Left lobe of liver (tissue), 2 donors: Measurements from ENCODE around the gene PPM1L. TPM values are rescaled to one million over a fixed set of nuclear protein-coding genes. Genes with fewer than 3 reads are reported as not detected.

Source experiments
- ATAC-seq: fragments of 200-7000 bp; cut with Tn5 transposase; one replicate; pipeline ENCODE4 v1.9.1; 2020; ENCODE audit warnings: mild to moderate bottlenecking, moderate library complexity
- DNase-seq: peaks from one replicate; pipeline ENCODE4 v3.0.0-alpha.2; 2020; ENCODE audit warnings: low spot score
- total RNA-seq: library from RNA; stranded (reverse); gene quantifications from one replicate; pipeline ENCODE4 v1.2.1, GENCODE V29; 2021
- donor health status: DM: no; HTN: no; CAD: no; lungs with moderate emphysema.
- donor health status: DM: no; HTN: yes; CAD: no.

PPM1L gene
- total RNA-seq, 1 donor from 2014 or later: 26.4 TPM

DNA sequence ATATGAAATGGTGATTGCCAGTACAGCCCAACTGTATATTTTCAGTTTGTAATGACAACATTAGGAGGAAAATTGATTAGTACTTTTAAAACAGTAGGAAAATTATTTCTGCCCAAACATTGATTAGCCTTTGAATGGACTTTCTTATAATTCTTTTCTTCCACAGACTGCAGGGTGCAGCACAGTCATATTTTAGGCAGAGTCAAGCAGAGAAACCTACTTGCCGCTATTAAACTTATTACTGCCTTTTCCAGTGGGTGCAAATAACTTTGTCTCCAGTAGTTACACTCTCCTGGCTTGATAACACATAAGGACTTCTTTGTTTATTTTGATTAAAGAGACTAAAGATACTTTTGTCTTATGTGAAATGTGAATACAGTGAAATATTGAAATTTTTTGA lies 85.4 kb downstream of the PPM1L start:
- DNase-seq (no peak), ATAC-seq (no peak)

DNA sequence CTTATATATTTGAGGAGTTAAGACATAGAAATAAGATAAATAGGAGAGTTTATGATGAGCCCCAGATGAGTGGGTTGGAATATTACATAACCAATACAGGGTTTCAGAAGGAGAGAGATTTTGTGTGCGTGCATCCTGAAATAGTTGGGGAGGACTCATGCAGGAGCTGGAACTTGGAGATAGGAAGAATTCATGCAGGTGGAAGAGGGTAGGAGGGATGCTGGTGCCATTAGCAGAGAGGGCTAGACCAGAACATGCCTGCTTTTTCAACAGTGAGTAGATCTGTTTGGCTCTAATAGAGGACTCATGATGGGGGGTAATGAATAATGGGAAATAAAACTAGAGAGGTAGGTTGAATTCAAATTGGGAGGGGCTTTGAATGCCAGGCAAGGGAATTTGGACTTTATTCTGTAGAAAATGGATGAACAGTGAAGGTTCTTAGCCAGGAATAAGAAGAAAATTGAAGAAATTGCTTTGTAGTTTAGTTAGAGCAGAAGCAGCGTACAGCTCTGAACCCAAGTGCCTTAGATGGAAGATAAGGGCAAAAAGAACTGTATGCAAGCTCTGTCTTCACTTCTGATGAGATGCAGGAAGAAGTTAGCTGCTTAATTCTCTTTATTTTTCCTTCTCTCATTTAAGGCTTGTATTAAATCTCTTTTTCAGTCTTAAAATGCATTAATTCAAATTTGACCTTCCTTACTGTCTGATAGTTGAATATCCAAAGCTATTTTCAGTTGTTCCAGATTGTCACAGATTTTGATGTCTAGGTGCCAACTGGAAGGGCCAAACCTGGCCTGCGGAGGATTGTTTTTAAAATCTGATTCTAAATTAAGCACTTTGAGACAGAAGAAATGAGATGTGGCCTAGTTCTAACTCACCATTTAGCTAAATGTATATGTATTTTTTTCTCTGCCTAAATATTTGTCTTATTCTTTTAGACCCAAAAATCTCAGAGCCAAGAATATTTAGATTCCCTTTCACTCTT lies 86.3 kb downstream of the PPM1L start:
- DNase-seq: no peak
- no peak for ATAC-seq

DNA sequence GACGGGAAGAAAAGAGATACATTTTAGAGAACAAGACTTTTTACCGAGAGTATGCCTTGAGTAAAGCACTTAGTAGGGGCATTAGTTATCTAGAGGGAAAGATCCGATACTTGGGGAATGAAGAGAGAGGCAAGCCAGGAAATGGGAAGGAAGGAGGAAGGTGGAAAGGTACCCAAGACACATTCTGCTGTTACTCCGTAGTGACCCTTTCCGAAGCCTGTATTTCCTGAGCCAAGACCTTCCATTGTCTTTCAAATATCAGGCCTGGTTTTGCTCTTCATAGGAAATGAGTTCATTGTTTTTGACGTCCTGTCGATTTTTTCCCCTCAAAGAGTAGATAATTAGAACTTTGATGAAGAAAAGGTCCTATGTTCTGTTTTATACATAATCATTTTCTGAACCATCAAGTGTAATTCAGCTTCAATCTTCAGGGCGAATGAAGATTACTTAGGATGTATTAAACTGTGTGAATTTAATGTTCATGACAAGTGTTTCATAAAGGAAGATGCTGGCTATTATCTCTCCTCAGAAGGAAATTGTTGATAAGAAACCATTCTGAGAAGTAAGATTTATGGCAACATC lies 95.7 kb downstream of the PPM1L start:
- no peak for DNase-seq
- no peak for ATAC-seq

DNA sequence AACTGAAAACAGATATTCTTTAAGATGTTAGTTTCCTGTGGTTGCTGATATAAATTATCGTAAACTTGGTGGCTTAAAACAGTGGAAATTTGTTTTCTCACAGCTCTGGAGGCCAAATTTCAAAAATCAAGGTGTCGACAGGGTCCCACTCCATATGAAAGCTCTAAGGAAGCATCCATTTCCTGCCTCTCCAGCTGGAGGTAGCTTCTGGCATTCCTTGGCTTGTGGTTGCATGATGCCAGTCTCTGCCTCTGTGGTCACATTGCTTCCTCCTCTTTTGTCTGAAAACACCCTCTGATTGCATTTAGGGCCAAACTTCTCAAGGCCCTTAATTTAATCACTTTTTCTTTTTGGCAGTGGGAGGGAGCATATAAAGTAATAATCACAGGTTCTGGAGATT lies 96.8 kb downstream of the PPM1L start:
- no peak for DNase-seq
- ATAC-seq: no peak

DNA sequence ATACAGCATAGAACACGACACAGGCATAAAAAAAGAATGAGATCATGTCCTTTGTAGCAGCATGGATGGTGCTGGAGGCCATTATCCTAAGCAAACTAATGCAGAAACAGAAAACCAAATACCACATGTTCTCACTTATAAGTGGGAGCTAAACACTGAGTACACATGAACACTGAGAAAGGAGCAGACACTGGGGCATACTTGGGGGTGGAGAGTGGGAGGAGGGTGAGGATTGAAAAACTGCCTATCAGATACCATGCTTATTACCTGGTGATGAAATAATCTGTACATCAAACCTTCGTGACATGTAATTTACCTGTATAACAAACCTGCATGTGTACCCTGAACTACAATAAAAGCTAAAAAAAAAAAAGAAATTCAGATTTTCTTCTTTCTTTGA lies 100.4 kb downstream of the PPM1L start:
- ATAC-seq: no peak
- DNase-seq: no peak

DNA sequence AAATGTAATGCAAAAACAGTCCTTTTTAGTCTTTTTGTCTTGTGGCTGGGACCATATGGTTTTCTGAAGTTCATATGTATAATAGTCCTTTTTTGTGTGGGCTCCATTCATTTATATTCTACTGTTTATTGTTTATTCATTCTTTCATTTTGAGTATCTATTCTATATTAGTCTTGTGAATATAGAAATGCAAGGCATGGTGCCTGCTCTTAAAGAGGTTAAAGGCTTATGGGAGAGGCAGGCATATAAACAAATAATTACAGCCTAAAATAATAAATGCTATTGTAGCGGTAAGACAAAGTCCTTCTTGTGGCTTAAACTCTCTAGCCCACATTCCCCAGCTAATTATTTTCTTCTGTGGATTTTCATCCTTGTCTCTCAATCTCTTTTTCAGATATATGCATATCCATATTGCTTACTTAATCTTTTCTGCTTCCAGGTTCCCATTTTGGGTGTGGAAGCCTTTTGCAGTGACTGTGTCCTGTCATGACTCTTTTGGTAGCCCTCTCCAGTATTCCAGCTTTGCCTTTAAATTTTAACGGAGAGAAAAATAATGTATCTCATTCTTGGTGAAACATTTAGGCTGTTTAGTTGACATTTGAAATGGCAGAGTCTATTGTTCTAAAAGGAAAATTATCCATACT lies 101.6 kb downstream of the PPM1L start:
- ATAC-seq (no peak), DNase-seq (no peak)

DNA sequence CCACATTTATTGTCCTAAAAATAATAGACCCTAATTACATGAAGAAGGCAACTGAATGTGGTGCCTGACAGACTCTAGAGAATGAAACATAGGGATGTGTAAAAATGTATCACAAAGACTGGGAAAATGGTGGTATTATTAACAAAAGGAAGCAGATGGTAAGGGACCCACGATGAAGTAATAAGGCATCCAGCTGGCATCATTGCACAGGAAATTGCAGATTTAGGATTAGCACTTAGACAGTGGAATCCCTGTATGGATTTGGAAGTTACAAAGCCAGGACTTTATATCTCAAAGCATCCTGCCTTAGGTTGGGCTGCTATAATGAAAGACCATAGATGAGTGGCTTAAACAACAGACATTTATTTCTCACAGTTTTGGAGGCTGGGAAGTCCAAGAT lies 104.3 kb downstream of the PPM1L start:
- no peak for ATAC-seq
- DNase-seq: no peak

DNA sequence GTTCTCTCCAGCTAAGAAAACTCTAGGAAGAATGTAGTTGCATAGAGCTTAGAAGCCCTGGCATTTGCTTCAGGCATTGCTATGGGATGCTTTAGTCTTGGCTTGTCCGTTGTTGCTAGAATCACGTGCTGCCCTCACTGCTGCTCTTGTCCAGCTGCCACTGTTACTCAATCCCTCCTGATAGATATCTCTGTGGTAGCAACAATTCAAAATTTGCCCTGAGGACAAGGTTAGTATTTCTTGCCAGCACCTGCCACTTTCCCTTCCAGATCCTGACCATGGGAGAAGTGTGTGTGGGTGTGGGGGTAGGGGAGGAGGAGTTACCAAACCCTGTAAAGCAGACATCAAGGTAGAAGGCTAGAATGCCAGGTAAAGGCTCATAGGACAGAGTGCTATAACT lies 113.8 kb downstream of the PPM1L start:
- ATAC-seq: peak; percentile 96

DNA sequence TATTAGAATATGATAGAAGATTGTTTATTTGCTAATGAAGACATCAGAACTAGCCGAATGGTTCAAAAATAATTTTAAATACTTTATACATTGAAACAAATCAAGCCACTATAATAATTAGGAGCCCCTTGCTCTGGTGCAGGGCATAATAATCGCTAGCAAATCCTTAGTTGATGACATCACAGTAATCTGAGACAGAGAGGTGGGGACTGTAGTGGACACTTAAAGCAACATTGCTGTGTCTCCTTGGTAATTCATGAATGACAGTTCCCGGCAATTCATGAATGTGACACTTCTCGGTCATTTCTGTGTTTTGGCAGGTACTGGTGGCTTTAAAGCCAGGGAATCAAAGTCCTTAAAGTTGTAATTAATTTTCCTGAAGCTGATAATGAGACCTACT lies 114.3 kb downstream of the PPM1L start:
- DNase-seq (no peak), ATAC-seq (peak; percentile 47)

More for the DNA sequence above, 113.8 kb downstream of the PPM1L start:
- DNase-seq: peak; percentile 86

DNA sequence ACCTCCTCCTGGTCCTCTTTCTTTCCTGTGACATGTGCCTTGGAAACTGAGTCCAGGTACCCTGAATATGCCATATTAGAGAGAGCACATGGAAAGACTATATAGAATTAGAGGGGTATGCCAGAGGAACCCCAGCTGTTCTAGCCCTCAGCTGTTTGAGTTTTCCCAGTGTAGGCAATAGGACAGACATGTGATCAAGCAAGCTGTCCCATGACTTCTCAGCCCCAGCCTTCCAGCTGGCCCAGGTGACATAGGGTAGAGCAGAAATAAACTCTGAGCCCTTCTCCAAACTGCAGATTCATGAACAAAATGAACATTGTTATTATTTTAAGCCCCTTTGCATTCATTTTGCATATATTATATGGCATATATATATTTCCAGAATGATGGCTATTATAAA lies 118.7 kb downstream of the PPM1L start:
- ATAC-seq: no peak
- no peak for DNase-seq

DNA sequence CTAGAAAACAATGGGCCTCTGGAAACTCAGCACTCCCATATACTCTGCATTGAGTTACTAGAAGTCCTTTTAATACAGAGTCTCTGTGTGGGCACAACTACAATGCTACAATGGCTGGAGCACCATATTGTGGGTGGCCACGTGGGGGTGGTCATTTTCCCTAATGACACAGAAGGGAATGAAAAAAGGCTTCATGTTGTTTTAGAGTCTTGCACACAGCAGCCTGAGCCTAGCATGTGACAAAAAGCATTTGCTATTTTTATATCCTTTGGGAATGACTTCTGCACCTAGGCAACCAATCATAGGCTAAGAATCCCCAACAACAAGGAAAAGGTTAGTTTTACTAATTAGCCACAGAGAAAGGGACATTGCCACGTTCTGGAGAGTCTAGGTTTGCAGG lies 120.6 kb downstream of the PPM1L start:
- ATAC-seq (peak; percentile 61), DNase-seq (no peak)

DNA sequence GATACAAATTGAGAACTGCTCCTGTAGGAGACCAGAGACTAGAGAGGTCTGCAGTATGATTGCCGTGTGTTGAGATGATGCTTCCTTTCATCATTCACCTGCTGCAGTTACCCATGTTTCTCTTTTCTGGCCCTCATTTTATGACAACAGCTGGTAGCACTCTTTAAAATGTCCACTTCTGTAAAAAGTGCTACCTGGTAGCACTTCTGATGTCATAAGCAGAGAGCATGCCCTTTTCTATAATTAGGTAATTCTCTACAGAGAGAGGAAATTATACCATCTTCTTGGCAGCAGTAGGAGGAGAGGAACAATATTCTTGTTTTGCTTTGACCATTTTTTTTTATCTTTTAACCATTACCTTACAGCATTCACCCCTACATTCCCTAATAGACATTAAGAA lies 123.8 kb downstream of the PPM1L start:
- ATAC-seq (no peak), DNase-seq (no peak)

DNA sequence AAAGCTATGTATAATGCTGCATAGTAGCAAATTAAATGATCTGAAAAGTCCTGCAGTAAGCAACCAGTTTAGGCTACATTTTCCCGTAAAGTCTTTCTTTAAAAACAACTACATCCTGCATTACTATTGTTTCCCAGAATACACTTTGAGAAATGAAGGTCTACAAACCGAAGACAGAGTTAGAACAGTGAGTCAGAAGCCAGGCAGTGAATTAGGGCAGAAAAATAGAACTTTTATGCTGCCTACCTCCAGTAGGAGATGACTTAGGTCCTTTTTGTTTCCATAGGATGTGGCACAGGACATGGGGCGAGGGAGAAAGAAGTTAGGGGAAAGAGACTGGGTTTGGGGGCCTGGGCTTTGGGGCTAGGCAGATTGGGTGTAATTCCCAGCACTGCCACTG lies 127.3 kb downstream of the PPM1L start:
- DNase-seq (no peak), ATAC-seq (no peak)

DNA sequence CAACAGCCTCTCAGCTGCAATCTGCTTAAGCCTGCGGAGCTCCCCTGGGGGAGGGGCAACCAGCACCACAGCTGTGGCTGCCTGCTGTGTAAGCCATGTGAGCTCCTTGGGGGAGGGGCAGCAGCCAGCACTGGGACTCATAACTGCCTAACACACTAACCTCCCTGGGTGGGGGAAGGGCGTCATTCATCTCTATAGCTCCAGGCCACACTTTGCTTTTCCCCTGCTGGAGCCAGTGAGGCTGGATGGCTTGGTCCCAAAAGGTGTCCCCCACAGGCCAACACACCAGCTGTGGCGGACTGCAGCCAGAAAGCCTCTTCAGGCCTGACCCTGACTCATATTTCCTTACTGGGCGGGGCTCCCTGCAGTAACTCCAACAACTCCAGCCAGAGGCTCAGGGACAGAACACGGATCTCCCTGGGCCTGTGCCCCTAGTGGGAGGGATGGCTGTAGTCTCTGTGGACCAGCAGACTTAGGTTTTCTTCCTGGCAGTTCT lies 129.8 kb downstream of the PPM1L start:
- ATAC-seq (no peak), DNase-seq (no peak)

DNA sequence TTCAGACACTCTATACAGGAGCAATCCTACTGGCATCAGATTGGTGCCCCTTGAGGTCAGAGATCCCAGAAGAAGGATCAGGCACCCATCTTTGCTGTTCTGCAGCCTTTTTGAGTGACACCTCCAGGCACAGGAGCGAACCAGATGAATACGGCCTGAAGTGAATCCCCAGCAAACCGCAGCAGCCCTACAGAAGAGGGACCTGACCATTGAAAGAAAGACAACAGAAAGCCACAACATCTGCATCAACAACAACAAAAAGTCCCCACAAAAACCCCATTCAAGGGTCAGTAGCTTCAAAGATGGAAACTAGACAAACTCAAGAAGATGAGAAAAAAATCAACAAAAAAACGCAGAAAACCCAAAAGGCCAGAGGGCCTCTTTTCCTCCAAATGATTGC lies 130.4 kb downstream of the PPM1L start:
- no peak for DNase-seq
- no peak for ATAC-seq

DNA sequence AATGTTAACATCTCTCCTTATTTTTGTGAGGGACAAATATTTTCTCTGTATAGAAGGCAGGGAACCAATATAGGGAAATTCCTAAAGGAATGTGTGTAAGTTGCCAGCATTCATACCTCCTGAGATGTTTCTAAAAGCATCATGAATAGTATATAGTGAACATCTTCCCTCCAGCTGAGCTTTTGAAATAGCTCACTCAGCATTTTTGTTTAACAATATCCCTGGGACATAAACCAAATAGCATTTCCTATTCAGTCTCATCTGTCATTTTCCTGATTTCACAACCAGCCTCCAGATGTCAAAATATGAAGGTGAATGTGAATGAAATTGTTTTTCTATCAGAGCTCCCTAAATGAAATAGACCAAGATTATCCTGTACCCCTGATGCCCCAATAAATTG lies 137.2 kb downstream of the PPM1L start:
- no peak for ATAC-seq
- no peak for DNase-seq

DNA sequence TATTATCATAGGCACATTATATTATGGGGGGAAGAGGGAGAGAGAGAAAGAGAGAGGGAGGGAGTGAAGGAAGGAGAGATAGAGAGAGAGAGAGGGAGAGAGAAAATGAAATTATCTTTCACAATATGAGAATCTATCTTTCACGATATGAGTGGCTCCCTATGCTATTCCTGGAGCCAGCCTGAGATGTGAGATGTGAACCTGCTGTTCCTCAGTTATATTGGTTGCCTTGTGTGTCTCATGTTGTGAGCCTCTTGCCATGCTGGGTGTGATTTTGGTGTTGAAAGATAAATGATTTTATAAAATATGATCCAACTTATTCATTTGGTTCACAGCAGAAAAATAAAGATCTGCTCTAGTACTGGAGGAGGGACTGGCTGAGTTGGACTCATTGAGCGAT lies 148.7 kb downstream of the PPM1L start:
- no peak for ATAC-seq
- no peak for DNase-seq

DNA sequence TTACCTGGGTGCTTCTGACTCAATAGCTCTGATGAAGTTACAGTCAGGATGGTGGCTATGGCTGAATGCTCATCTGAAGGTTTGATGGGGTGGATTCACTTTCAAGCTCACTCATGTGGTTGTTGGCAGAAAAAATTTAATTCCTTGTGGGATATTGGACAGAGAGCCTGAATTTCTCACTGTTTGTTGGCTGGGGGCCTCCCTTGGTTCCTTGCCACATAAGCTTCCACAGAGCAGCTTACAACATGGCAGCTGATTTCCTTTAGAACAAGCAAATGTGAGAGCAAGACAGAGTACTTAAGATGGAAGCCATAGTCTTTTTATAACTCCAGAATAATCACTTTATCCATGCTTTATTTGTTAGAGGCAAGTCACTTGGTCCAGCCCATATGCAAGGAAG lies 150.6 kb downstream of the PPM1L start:
- DNase-seq (no peak), ATAC-seq (no peak)

DNA sequence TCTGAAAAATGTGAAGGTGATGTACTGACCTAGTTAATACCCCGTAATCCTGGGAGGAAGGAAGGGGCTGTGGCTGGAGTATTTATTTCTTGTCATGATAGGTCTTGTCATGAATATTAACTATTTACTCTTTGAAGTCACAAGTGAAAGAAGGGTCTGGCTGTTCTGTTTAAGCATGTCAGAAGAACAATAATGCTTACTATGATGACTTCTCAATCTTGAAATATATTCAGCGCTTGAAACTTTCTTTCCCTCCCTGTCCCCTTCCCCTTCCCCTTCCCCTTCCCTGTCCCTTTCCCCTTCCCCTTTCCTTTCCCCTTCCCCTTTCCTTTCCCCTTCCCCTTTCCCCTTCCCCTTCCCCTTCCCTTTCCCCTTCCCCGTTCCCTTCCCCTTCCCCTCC lies 153.9 kb downstream of the PPM1L start:
- no peak for ATAC-seq
- no peak for DNase-seq

DNA sequence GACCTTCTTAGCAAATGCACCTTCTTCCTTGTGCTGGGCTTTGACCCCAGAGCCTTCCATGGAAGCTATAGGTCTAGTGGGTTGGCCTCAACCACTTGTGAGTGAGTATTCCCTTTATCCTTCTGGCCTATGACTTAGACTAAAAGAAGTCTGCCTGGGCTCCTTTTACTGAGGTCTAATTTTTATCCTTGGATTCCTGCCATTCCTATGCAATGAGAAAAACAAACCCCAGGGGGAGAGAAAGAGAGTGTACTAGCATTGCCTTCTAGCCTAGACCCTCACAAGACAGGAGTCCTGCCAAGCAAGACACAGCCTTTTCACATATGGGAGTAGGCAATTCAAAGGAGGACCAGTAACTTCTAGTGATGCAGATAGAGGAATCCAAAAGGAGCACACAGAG lies 155.4 kb downstream of the PPM1L start:
- ATAC-seq: no peak

DNA sequence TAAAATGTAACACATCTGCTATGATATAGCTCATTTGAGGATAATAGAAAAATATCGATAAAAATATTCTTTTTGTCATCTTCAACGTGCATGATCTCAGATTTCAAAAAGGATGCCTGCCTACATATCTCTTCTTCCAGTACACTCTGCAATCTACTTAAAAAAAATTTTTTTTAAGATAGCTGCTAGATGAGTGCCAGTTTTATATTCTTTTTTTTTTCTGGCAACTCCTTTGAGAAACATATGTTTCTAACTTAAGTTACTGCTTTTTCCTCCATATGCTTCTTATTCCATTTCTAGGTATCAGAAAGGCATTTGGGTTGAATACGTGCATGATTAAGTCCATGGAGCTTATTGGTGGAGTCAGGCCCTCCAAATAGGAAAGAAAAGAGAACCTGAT lies 160.4 kb downstream of the PPM1L start:
- no peak for DNase-seq
- ATAC-seq: no peak

More for the DNA sequence above, 155.4 kb downstream of the PPM1L start:
- DNase-seq: no peak

DNA sequence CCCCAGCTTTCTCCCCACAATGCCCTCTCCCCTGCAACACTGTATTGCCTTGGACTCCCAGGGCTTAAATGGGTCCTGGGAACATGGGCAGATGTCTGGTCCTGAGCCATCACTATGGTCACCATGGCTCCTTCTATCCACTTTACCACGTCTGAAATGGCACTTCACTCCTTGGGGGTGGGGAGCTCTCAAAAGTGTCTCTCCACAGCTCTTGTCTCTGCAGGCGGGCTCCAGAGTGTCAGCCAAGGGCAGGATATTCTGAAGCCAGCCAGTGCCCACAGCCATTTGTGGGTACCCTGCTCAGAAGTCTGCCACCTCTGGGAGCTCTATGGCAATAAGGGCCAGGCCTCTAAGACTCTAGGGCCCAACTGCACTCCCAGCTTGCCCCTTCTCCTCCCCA lies 163.9 kb downstream of the PPM1L start:
- no peak for ATAC-seq

More for the DNA sequence above, 163.9 kb downstream of the PPM1L start:
- no peak for DNase-seq
